Activated gamma-delta T cell treated with anti-CD3 and anti-CD28 coated beads, Interleukin-2, amount 50 U/mL, for 16 hours (primary cell): ENCODE results near the gene KDM1B.
"Not testable (repeated sequence)": the region's sequence is repeated elsewhere in the genome, so short reads cannot be mapped to it uniquely, and the experiment has no call there.

Source experiments
- DNase-seq: peaks from one replicate; pipeline ENCODE4 v3.0.0-alpha.2; 2020; ENCODE audit warnings: low read depth

KDM1B gene

DNA sequence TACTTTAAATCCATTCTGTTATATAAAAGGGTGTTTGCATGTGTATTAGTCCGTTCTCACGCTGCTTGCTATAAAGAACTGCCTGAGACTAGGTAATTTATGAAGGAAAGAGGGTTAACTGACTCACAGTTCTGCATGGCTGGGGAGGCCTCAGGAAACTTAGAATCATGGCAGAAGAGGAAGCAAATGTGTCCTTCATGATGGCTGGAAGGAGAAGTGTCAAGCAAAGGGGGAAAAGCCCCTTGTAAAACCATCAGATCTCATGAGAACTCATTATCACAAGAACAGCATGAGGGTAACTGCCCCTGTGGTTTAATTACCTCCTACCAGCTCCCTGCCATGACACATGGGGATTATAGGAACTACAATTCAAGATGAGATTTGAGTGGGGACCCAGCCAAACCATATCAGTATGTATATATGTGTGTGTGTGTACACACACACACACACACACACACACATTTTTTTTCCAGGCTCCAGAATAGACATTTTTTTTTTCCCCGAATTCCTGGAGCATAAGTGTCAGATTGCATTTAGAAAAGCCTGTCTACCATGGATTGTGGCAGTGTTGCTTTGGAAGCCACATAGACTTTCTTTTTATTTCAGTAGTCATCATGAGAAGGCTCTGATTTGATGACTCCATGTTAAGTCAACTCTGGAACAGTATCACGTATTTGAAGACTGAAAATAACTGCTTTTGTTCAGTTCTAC is 31.5 kb downstream of the KDM1B start:
- DNase-seq, result no peak

DNA sequence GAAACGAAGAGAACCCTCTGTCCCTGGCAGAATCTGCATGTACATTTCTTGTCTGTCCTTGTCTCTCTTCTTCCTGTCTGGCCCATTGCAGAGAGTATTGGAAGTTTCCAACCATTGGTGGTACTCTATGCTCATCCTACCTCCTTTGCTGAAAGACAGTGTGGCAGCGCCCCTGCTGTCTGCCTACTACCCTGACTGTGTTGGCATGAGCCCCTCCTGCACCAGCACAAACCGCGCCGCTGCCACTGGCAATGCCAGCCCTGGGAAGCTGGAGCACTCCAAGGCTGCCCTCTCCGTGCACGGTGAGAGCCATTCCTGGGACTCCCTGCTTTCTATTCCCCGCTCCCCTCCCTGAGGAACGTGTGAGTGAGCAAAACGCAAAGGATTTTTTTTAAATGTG is 32.5 kb downstream of the KDM1B start:
- DNase-seq, result no peak

DNA sequence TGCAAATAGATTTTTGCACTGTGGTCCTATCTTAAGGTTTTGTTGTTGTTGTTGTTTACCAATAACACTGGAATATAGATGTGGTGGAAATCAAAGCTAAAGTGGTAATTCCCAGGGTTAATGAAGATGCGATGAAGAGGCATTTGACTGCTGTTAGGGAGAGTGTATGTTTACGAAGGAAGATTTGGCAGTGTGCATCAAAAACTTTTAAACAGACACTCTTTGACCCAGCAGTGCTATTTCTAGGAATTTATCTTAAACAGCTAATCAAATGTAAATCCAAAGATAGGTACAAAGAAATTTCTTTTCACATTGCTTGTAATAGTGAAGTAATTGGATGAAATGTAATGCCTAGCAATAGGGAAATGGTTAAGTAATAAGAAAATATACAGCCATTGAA is 34.0 kb downstream of the KDM1B start:
- DNase-seq, result no peak

DNA sequence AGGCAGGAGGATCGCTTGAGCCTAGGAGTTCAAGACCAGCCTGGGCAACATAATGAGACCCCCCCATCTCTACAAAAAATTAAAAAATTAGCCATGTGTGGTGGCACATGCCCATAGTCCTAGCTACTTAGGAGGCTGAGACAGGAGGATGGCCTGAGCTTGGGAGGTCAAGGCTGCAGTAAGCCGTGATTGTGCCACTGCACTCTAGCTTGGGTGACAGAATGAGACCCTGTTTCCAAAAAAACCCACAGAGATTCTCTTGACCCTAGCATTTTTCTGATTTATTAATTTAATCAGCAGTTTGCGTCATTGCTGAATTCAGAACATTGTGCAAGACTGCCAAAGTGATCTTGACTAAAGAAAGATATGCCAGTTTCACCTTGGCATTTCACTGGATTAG is 36.8 kb downstream of the KDM1B start:
- DNase-seq, result no peak

DNA sequence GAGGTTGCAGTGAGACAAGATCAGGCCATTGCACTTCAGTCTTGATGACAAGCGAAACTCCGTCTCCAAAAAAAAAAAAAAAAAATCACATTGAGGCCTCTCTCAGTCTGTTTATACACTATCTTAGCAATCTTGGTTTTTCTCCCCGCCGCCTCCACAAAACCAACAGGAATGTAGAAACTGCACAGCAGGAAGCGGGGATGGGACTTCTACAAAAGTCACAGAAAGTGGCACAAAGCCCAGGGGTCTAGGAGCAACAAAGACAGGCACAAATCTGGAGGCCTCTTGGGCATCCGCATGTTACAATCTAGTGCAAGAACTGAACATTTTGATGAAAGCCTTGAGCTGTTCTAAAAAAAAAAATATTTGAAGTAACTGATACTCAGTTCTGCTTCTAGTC is 48.6 kb downstream of the KDM1B start:
- DNase-seq, result no peak

DNA sequence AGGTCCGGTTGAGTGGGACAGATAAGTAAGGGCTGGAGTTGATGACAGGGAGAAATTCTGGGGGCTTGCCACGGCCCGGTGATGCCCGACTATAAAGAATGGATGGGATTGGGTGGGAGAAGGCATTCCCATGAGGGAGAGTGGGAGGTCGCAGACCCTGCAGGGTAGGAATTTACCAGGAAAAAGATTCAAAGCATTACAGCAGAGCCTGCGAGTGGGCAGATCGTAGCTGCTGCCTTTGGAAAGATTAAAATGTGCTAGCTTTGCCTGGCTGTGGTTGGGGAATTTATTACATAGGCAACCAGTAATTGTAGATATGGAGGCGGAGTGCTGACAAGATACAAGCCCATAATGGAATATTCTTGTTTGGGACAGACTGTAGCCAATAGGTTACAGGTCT is 49.5 kb downstream of the KDM1B start:
- DNase-seq, result no peak

DNA sequence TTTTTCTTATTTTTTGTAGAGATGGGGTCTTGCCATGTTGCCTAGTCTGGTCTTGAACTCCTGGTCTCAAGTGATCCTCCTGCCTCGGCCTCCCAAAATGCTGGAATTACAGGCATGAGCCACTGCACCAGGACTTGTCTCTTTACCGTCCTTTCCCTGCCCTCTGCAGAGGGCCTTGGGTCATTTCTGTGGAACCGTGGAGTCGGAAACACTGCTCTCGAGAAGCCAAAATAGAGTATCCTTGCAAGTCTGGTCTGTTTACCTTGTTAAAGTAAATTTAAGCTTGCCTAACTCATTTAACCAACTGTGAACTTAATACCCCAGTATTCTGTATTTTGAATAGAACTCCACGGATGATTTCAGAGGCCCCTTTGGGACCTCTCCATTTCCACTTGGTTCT is 51.4 kb downstream of the KDM1B start:
- DNase-seq, result no peak

DNA sequence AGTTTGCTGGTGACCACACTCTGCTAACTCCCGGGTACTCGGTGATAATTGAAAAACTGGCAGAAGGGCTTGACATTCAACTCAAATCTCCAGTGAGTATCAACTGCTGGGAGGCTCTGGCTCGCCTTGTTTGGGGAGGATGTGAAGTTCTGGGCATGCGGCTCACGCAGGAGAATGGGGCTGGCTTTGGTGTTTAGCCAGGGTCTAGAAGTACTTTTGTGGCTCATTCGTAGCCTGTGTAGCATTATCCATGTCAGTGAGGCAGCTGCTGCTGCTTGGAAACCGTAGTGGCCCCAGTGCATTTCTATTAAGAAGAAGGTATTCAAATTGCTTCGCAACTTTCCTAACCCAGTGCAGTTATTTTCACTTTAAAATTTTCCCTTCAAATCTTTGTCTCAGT is 52.2 kb downstream of the KDM1B start:
- no peak for DNase-seq

DNA sequence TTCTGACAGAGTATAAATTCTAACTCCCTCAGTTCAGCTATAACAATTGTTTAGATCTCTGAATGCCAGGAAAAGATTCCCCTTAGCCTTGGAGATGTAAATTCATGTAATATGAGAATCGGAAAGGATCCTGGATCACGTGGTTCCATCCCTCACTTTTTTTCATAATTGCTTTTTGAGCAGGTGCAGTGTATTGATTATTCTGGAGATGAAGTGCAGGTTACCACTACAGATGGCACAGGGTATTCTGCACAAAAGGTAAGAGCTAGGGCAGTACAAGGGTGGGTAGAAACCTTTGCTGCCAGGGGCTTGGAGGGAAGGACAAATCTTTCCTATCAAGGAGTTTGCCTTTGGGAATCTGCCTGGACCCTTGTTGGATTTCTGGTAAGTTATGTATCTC is 52.7 kb downstream of the KDM1B start:
- no peak for DNase-seq

DNA sequence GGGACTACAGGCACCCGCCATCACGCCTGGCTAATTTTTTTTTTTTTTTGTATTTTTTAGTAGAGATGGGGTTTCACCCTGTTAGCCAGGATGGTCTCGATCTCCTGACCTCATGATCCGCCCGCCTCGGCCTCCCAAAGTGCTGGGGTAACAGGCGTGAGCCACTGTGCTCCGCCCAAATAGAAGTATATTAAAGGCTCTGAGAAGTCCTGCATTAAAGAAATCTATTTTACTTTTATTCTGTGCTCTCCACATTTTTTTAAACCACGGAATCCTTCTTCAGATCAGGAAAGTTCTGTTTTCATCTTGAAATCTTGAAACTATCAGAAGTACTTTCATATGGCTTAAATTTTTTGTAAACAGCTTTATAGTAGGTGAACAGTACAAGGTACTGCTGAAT is 53.6 kb downstream of the KDM1B start:
- not testable (repeated sequence) for DNase-seq

DNA sequence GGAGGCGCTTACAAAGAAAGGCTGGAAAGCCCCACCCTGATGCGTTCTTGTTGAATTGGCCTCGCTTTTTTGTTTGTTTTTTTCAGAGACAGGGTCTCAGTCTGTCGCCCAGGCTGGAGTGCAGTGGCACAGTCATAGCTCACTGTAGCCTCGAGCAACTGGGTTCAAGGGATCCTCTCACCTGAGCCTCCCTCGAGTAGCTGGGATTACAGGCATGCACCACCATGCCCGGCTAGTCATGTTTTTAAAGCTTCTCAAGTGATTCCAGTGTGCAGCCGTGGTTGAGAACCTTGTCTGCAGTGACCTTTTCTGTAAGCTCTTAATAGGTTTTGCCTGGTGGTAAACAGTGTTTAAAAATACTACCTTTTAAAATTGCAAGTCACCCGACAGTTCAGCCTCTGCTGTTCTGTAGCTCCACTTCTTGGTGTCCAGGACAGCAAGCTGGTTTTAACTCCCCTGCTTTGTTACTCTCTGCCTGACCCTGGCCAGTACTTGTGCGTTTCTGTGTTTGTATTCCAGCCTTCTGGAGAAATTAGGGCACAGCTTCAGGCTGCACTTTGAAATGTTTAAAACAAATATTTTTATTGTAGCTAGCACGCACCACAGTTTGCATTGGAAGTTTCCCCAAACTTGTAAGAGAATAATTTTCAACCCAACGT is 54.4 kb downstream of the KDM1B start:
- no peak for DNase-seq

DNA sequence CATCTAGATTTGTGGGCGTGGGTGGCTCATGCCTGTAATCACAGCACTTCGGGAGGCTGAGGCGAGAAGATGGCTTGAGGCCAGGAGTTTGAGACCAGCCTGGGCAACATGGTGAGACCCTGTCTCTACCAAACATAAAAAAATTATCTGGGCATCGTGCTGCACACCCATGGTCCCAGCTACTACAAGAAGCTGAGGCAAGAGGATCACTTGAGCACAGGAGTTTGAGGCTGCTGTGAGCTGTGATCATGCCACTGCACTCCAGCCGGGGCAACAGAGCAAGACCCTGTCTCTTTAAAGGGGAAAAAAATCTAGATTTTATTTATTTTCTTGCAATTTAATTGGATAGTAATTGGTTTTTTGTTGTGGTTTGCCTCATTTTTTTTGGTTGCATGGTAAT is 55.5 kb downstream of the KDM1B start:
- no peak for DNase-seq

DNA sequence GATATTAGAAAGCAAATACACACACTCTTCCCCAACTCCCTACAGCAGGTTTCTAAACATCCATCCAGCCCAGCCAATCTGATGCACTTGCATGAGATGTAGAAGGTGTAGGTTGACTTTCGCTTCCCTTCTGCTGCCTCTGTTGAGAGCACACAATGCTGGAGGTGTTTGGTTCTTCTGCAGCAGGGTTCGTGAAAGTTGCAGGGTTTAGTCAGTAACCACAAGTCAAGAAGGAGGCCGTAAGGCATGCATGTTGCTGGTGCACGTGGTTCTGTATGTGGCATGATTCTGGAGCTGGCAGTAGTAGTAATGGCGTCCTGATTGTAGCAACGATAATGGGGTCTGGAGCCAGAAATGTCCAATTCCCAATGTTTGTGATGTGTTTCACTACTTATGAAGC is 56.1 kb downstream of the KDM1B start:
- no peak for DNase-seq

DNA sequence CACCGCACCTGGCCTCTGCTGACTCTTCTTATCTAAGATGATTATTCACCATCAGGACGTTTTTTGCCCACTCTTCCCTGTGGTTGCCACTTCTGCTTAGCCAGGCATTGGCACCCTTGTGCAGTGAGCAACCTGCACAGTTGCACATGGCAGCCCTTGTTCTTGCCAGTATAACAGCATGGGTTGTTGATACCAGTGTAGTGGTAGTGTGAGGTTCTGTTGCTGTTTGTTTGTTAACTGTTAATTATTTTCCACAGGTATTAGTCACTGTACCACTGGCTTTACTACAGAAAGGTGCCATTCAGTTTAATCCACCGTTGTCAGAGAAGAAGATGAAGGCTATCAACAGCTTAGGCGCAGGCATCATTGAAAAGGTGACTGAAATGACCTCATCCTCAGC is 57.0 kb downstream of the KDM1B start:
- DNase-seq, result no peak

DNA sequence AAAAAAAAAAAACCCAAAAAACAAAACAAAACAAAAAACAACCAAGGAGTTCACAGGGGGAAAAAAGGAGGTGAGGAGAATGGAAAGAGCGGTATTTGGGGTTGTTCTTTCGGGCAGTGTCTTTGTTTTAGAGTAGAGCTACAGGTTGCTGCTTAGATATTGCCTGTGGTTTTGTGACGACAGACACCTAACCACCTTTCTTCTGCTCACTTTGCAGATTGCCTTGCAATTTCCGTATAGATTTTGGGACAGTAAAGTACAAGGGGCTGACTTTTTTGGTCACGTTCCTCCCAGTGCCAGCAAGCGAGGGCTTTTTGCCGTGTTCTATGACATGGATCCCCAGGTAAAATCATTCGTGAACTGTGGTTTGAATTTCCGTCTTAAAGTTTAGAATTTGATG is 58.2 kb downstream of the KDM1B start:
- no peak for DNase-seq

DNA sequence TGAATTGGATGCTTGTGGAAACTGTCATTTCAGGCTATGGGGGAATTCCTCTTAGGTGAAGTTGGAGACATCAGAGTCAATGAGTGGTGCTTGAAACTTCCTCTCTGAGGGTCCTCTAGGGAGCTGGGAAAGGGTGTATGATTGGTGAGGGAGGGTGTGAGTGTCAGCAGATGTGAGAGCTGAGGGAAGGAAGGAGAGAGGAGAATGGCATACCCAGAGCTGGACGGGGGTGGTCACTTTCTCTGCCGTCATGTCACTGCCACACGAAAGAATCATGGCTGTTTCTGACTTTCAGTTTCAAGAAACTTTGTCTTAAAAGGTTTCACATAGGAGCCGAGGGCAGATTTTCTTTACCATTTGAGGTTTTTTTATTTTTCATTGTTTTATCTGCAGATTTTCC is 58.8 kb downstream of the KDM1B start:
- no peak for DNase-seq

DNA sequence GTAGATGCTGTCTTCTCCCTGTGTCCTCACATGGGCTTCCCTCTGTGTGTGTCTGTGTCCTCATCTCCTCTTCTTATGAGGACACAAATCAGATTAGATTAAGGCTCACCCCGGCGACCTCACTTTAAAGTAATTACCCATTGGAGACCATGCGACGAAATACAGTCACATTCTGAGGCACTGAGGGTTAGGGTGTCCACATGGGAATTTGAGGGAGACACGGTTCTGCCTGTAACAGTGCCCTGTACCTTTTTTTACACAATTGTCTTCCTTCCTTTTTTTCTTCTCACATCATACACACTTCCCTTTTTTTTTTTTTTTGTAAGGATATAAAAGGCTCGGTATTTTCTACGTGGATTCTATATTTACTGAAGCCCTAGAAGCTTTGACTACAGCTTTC is 60.2 kb downstream of the KDM1B start:
- no peak for DNase-seq

DNA sequence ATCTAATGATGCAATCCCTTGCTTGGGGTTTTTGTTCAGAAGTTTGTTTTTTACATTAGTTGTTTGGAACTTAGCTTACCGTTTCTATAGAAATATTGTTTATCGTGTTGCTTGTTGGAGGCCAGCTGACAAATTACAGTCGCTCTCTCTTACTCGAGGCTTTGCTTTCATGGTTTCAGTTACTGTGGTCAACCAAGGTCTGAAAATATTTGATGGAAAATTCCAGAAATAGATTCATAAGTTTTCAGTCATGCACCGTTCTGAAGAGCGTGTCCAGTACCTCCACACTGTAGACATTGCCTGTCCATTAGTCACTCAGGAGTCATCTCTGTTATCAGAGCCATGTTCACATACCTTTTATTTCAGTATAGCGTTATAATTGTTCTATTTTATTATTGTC is 61.2 kb downstream of the KDM1B start:
- no peak for DNase-seq

DNA sequence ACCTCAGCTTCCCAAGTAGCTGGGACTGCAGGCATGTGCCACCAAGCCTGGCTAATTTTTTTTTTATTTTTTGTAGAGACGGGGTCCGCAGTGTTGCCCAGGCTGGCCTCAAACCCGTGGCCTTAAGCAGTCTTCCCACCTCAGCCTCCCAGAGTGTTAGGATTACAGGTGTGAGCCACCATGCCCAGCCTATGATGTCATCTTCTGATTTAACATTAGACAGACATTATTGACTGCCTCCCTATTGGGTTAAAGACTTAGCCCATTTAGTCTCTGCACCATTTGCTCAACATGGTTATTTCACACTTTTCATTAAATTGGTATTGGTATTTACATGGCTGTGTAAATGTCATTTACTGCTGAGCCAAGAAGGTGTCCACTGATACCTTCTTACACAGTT is 63.0 kb downstream of the KDM1B start:
- DNase-seq, result no peak

DNA sequence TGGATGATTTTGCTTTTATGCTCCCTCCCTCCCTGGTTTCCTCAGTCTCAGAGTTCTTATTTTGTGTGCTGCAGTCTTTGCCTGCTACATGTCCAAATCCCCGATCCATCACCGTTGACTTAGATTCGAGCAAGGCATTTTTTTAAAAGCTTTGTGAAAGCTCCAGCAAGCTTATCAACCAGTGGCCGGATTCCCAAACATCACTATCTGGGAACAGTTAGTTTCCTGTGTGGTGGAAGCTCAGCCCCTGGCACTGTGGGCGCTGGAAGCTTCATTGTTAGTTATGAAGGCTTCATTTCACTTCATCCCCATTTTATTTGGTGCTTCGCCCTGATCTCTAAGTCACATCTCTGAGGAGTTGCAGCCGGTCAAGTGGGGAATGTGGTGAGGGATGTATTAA is 64.4 kb downstream of the KDM1B start:
- no peak for DNase-seq

DNA sequence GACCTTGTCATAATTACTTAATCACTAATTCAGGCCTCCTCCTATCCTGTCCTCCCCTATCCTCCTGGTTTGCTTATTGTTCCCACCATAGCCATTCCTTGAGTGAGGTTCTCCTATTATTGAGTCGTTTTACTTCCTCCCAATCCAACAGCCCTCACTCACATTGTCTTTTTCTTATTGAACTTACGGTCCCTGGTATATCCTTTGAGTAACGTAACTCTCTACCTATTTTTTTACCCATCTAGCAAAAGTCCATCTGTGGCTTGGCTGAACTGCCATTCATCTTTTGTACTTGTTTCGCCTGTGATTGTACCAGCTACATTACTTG is 66.0 kb downstream of the KDM1B start:
- no peak for DNase-seq

DNA sequence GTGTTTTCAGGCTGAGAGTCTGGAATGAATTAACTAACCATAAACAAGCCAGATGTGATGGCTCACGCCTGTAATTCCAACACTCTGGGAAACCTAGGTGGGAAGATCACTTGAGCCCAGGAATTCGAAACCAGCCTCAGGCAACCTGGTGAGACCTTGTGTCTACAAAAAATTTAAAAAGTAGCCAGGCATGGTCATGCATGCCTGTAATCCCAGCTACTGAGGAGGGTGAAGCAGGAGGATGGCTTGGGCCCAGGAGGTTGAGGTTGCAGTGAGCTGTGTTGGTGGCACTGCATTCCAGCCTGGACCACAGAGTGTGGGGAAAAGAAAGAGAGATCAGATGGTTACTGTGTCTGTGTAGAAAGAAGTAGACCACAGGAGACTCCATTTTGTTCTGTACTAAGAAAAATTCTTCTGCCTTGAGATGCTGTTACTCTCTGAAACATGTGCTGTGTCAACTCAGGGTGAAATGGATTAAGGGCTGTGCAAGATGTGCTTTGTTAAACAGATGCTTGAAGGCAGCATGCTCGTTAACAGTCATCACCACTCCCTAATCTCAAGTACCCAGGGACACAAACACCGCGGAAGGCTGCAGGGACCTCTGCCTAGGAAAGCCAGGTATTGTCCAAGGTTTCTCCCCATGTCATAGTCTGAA is 71.4 kb downstream of the KDM1B start:
- not testable (repeated sequence) for DNase-seq

DNA sequence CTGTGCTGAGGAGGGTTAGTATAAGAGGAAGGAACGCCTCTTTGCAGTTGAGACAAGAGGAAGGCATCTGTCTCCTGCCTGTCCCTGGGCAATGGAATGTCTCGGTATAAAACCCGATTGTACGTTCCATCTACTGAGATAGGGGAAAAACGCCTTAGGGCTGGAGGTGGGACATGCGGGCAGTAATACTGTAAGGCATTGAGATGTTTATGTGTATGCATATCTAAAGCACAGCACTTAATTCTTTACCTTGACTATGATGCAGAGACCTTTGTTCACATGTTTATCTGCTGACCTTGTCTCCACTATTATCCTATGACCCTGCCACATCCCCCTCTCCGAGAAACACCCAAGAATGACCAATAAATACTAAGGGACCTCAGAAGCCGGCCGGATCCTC is 71.9 kb downstream of the KDM1B start:
- DNase-seq, result not testable (repeated sequence)

DNA sequence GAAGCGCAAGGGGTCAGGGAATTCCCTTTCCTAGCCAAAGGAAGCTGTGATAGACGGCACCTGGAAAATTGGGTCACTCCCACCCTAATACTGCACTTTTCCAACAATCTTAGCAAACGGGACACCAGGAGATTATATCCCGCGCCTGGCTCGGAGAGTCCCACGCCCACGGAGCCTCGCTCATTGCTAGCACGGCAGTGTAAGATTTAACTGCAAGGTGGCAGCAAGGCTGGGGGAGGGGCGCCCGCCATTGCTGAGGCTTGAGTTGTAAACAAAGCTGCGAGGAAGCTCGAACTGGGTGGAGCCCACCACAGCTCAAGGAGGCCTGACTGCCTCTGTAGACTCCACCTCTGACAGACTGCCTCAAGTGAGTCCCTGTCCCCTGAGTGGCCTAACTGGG is 73.4 kb downstream of the KDM1B start:
- not testable (repeated sequence) for DNase-seq
